OCI-LY3 (cell line): ENCODE results near the gene SLC36A1.

Experiments
- H2AFZ ChIP-seq: fragments of 200-600, 300-600 bp; shearing (Covaris generic); 2 replicates; pipeline ENCODE4 v1.6.0; 2014; ENCODE audit warnings: antibody characterized with exemption, low read depth, low read length
- H3K27ac ChIP-seq: fragments of 200-600, 300-600 bp; sonication (generic); 2 replicates; pipeline ENCODE4 v1.5.1; 2014; ENCODE audit warnings: mild to moderate bottlenecking, low read length, moderate library complexity, mixed read lengths
- H3K27me3 ChIP-seq: fragments of 200-600, 300-600 bp; sonication (generic); 2 replicates; pipeline ENCODE4 v1.6.1; 2014; ENCODE audit warnings: low read depth, low read length, mixed read lengths
- H3K36me3 ChIP-seq: fragments of 200-600, 300-600 bp; sonication (generic); replicated peaks from 2 replicates; pipeline ENCODE3; 2014; ENCODE audit warnings: low read depth, low read length, mixed read lengths
- H3K4me1 ChIP-seq: fragments of 300-600, 200-600 bp; sonication (generic); 2 replicates; pipeline ENCODE4 v1.6.1; 2014; ENCODE audit warnings: low read length, mixed read lengths
- H3K4me2 ChIP-seq: fragments of 200-600, 300-600 bp; sonication (generic); 2 replicates; pipeline ENCODE4 v1.6.1; 2014; ENCODE audit warnings: low read length, mixed read lengths
- H3K4me3 ChIP-seq: fragments of 300-600, 200-600 bp; sonication (generic); 2 replicates; pipeline ENCODE4 v1.5.1; 2014; ENCODE audit warnings: antibody characterized with exemption, mild to moderate bottlenecking, low read length, moderate library complexity
- H3K79me2 ChIP-seq: fragments of 300-600, 200-600 bp; shearing (Covaris generic); 2 replicates; pipeline ENCODE4 v1.6.1; 2014; ENCODE audit warnings: mild to moderate bottlenecking, low read length, mixed read lengths
- H3K9ac ChIP-seq: fragments of 300-600, 200-600 bp; shearing (Covaris generic); 2 replicates; pipeline ENCODE4 v1.6.0; 2014; ENCODE audit warnings: mild to moderate bottlenecking, low read length, moderate library complexity
- H3K9me3 ChIP-seq: fragments of 200-600, 300-600 bp; shearing (Covaris generic); 2 replicates; pipeline ENCODE4 v1.6.1; 2014; ENCODE audit warnings: low read length, mixed read lengths; ENCODE audit not compliant: insufficient read depth
- H4K20me1 ChIP-seq: fragments of 200-600, 300-600 bp; sonication (generic); 2 replicates; pipeline ENCODE4 v1.6.1; 2016; ENCODE audit warnings: low read length, mixed read lengths; ENCODE audit not compliant: insufficient read depth
- CTCF ChIP-seq: fragments of 200-600, 300-600 bp; sonication (generic); IDR thresholded peaks from 2 replicates; pipeline ENCODE4 v1.5.1; 2014; ENCODE audit warnings: antibody characterized with exemption, low read length, low read depth
- EZH2phosphoT487 ChIP-seq: fragments of 200-600 bp; shearing (Covaris generic); IDR thresholded peaks from 2 replicates; pipeline ENCODE4 v1.6.1; 2018; ENCODE audit warnings: antibody characterized with exemption, mixed run types, low read depth

The SLC36A1 gene

GRCh38 chr5:151483176-151483575, 35.8 kb downstream of the SLC36A1 start:
- no peaks in the 10 kb centered on the region for H3K4me1 ChIP-seq
- no peaks in the 10 kb centered on the region for H3K27me3 ChIP-seq
- TF ChIP-seq CTCF, result no peak
- TF ChIP-seq EZH2phosphoT487, result no peak
- no peaks in the 10 kb centered on the region for H3K79me2 ChIP-seq
- H3K9ac ChIP-seq, result no peak overlapping the region
- H3K4me3 ChIP-seq, result no peak overlapping the region
- H4K20me1 ChIP-seq, result no peaks in the 10 kb centered on the region
- no peak overlapping the region for H3K27ac ChIP-seq
- H3K4me2 ChIP-seq, result no peak overlapping the region
- no peaks in the 10 kb centered on the region for H3K36me3 ChIP-seq
- no peaks in the 10 kb centered on the region for H3K9me3 ChIP-seq
- H2AFZ ChIP-seq, result no peak overlapping the region

- Histone ChIP-seq H4K20me1 (no peaks in the 10 kb centered on the region), H3K27ac (no peak overlapping the region), H3K79me2 (no peaks in the 10 kb centered on the region), H3K27me3 (no peaks in the 10 kb centered on the region), H3K4me2 (no peak overlapping the region), H3K9ac (no peak overlapping the region), H2AFZ (no peak overlapping the region), H3K9me3 (no peaks in the 10 kb centered on the region), H3K4me1 (no peaks in the 10 kb centered on the region), H3K36me3 (no peaks in the 10 kb centered on the region), H3K4me3 (no peak overlapping the region)
- TF ChIP-seq CTCF, result no peak
- no peak for TF ChIP-seq EZH2phosphoT487
Measured at GRCh38 chr5:151483647-151484046, 36.2 kb downstream of the SLC36A1 start.

- H2AFZ ChIP-seq, result no peak overlapping the region
- TF ChIP-seq CTCF, result no peak
- TF ChIP-seq EZH2phosphoT487, result no peak
- H3K9ac ChIP-seq, result no peak overlapping the region
- H3K79me2 ChIP-seq, result no peaks in the 10 kb centered on the region
- H3K36me3 ChIP-seq, result no peaks in the 10 kb centered on the region
- H3K27ac ChIP-seq, result no peak overlapping the region
- no peak overlapping the region for H3K4me2 ChIP-seq
- H3K4me1 ChIP-seq, result no peaks in the 10 kb centered on the region
- H4K20me1 ChIP-seq, result no peaks in the 10 kb centered on the region
- H3K27me3 ChIP-seq, result no peaks in the 10 kb centered on the region
- no peaks in the 10 kb centered on the region for H3K9me3 ChIP-seq
- no peak overlapping the region for H3K4me3 ChIP-seq
Measured at GRCh38 chr5:151487544-151487943, 40.1 kb downstream of the SLC36A1 start.

GRCh38 chr5:151490627-151491026, 43.2 kb downstream of the SLC36A1 start:
- TF ChIP-seq CTCF (no peak), EZH2phosphoT487 (no peak)
- Histone ChIP-seq H3K4me3 (no peak overlapping the region), H3K4me2 (no peak overlapping the region), H2AFZ (no peak overlapping the region), H3K79me2 (no peaks in the 10 kb centered on the region), H3K4me1 (no peaks in the 10 kb centered on the region), H3K9me3 (no peaks in the 10 kb centered on the region), H3K27ac (no peak overlapping the region), H4K20me1 (no peaks in the 10 kb centered on the region), H3K36me3 (no peaks in the 10 kb centered on the region), H3K27me3 (no peaks in the 10 kb centered on the region), H3K9ac (no peak overlapping the region)
